Measurements from ENCODE around the gene DBH. TPM values are rescaled to one million over a fixed set of nuclear protein-coding genes. Genes with fewer than 3 reads are reported as not detected.

DBH gene
- total and polyA plus RNA-seq, 2 of the 13 experiments (the other 11 are each of a cell fraction or from before 2014, with no cell fraction given) = not detected

GRCh38 chr9:133609311-133610098 is 26.7 kb upstream of the DBH start, which contains the start of gene FAM163B (continued):
- 0 out of 2 replicates have a peak, but pooled peaks have one; percentile 50 for TF ChIP-seq PAX8 (CRISPR knock-in tag; IDR thresholded peaks at IDR 0.05; ENCODE audit: borderline replicate concordance)
- no peak for TF ChIP-seq SOX6 (IDR thresholded peaks at IDR 0.05)
- no peak for TF ChIP-seq SOX6 (CRISPR knock-in tag; IDR thresholded peaks at IDR 0.05)
- peak; percentile 50; the same call in 1 of the 2 replicates for TF ChIP-seq THRA (CRISPR knock-in tag; IDR thresholded peaks at IDR 0.05; ENCODE audit: borderline replicate concordance)
- 0 out of 2 replicates have a peak, but pooled peaks have one; percentile 42 for TF ChIP-seq ETV6 (CRISPR knock-in tag; conservative IDR thresholded peaks at IDR 0.05)
- no peak for TF ChIP-seq EP300 (IDR thresholded peaks at IDR 0.05; ENCODE audit: low read depth in 2 of 2, low read length in 2 of 2)
- no peak for TF ChIP-seq EP300 (CRISPR knock-in tag; IDR thresholded peaks at IDR 0.05; ENCODE audit: borderline replicate concordance)
- peak; percentile 33; the same call in 1 of the 2 replicates for TF ChIP-seq ZNF816 (CRISPR knock-in tag; IDR thresholded peaks at IDR 0.05; ENCODE audit: borderline replicate concordance)
- no peak for TF ChIP-seq CHD4 (IDR thresholded peaks at IDR 0.05; ENCODE audit: borderline replicate concordance, low read length)
- TF ChIP-seq RAD51 (IDR thresholded peaks at IDR 0.05; ENCODE audit: borderline replicate concordance) = no peak
- TF ChIP-seq PBX3 (CRISPR knock-in tag; IDR thresholded peaks at IDR 0.05; ENCODE audit: borderline replicate concordance) = peak; percentile 80; the same call in 1 of the 2 replicates
- TF ChIP-seq ZUFSP (CRISPR knock-in tag; IDR thresholded peaks at IDR 0.05; ENCODE audit: borderline replicate concordance) = no peak
- no peak for TF ChIP-seq TRAFD1 (CRISPR knock-in tag; IDR thresholded peaks at IDR 0.05; ENCODE audit: borderline replicate concordance)
- TF ChIP-seq ATF3 (CRISPR knock-in tag; IDR thresholded peaks at IDR 0.05) = peak; percentile 52; the same call in 1 of the 2 replicates
- TF ChIP-seq ZFY (CRISPR knock-in tag; IDR thresholded peaks at IDR 0.05) = 0 out of 2 replicates have a peak, but pooled peaks have one; percentile 35
- TF ChIP-seq MXD3 (CRISPR knock-in tag; IDR thresholded peaks at IDR 0.05) = peak; percentile 51; the same call in 1 of the 2 replicates
- no peak for TF ChIP-seq MEIS1 (CRISPR knock-in tag; IDR thresholded peaks at IDR 0.05; ENCODE audit: borderline replicate concordance)
- peak; percentile 48; the same call in 1 of the 2 replicates for TF ChIP-seq RARA (CRISPR knock-in tag; IDR thresholded peaks at IDR 0.05)
- peak; percentile 36 for TF ChIP-seq ZNF18 (CRISPR knock-in tag; IDR thresholded peaks at IDR 0.05; ENCODE audit: insufficient replicate concordance)

Measured in HepG2 (cell line).